Epithelial cell of proximal tubule (primary cell): ENCODE measurements around the gene CCNL2. TPM values are rescaled to one million over a fixed set of nuclear protein-coding genes. Genes with fewer than 3 reads are reported as not detected.

Source experiments
- DNase-seq: peaks from one replicate; pipeline ENCODE4 v3.0.0-alpha.2; 2011; ENCODE audit warnings: low read depth
- H3K4me3 ChIP-seq: 2 replicates; pipeline ENCODE4 v1.5.1; 2011; ENCODE audit warnings: low read depth, mild to moderate bottlenecking, low read length
- CTCF ChIP-seq: conservative IDR thresholded peaks from 2 replicates; pipeline ENCODE4 v1.5.1; 2012; ENCODE audit warnings: low read depth, mild to moderate bottlenecking, low read length
- total RNA-seq: library from RNA; depleted of rRNA; stranded (reverse); fragments of >200 nt; gene quantifications from 2 replicates; pipeline ENCODE4 v1.2.3, GENCODE V29; 2015

CCNL2 gene
- total RNA-seq, 1 donor from 2014 or later, result 96.3 TPM

- H3K4me3 ChIP-seq, result no peak overlapping the region
- TF ChIP-seq CTCF, result no peak
- DNase-seq, result no peak
Measured at GRCh38 chr1:1336931-1337792, 62.0 kb downstream of the CCNL2 start.

- no peak for TF ChIP-seq CTCF
- H3K4me3 ChIP-seq, result no peak overlapping the region
- no peak for DNase-seq
Measured at GRCh38 chr1:1336446-1336845, 62.7 kb downstream of the CCNL2 start.

- no peak for TF ChIP-seq CTCF
- no peak for DNase-seq
- no peak overlapping the region for H3K4me3 ChIP-seq
Measured at GRCh38 chr1:1335792-1336248, 63.3 kb downstream of the CCNL2 start.

Other genes starting within 250 kb of the CCNL2 start
- gene TTLL10, start 225.5 kb downstream of the CCNL2 start, total RNA-seq, result not detected in 2 replicates
- gene TNFRSF18, start 192.7 kb downstream of the CCNL2 start, total RNA-seq, result 0.65 and 3.1 TPM in 2 replicates
- gene TNFRSF4, start 185.2 kb downstream of the CCNL2 start, total RNA-seq, result 0.36 and 0.40 TPM in 2 replicates
- gene SDF4, start 167.3 kb downstream of the CCNL2 start, total RNA-seq, result 149 and 156 TPM in 2 replicates
- 34.1 and 36.6 TPM in 2 replicates for gene B3GALT6, start 167.1 kb downstream of the CCNL2 start, total RNA-seq
- gene C1QTNF12, start 152.6 kb downstream of the CCNL2 start, total RNA-seq, result 1.7 and 5.1 TPM in 2 replicates
- gene UBE2J2, start 125.5 kb downstream of the CCNL2 start, total RNA-seq, result 49.3 and 84.1 TPM in 2 replicates
- 0.14 and 1.5 TPM in 2 replicates for gene SCNN1D, start 118.9 kb downstream of the CCNL2 start, total RNA-seq
- gene ACAP3, start 91.4 kb downstream of the CCNL2 start, total RNA-seq, result 21.8 and 29.1 TPM in 2 replicates
- 46.5 and 92.7 TPM in 2 replicates for gene PUSL1, start 90.7 kb downstream of the CCNL2 start, total RNA-seq
- 58.7 and 118 TPM in 2 replicates for gene INTS11, start 74.7 kb downstream of the CCNL2 start, total RNA-seq
- 40.1 and 42.4 TPM in 2 replicates for gene CPTP, start 74.5 kb downstream of the CCNL2 start, total RNA-seq
- gene TAS1R3, start 68.1 kb downstream of the CCNL2 start, total RNA-seq, result not detected in 2 replicates
- gene DVL1, start 49.9 kb downstream of the CCNL2 start, total RNA-seq, result 78.6 and 113 TPM in 2 replicates
- gene MXRA8, start 40.8 kb downstream of the CCNL2 start, total RNA-seq, result 43.2 and 137 TPM in 2 replicates
- 258 and 347 TPM in 2 replicates for gene AURKAIP1, start 24.1 kb downstream of the CCNL2 start, total RNA-seq
- 150 and 246 TPM in 2 replicates for gene MRPL20, start 8.0 kb upstream of the CCNL2 start, total RNA-seq
- 2.7 and 4.0 TPM in 2 replicates for gene ANKRD65, start 21.9 kb upstream of the CCNL2 start, total RNA-seq
- gene VWA1, start 36.4 kb upstream of the CCNL2 start, total RNA-seq, result 41.6 and 56.3 TPM in 2 replicates
- under 0.01 and 0.36 TPM in 2 replicates for gene ATAD3C, start 50.4 kb upstream of the CCNL2 start, total RNA-seq
- 42.8 and 91.2 TPM in 2 replicates for gene ATAD3B, start 72.4 kb upstream of the CCNL2 start, total RNA-seq
- 52.6 and 110 TPM in 2 replicates for gene ATAD3A, start 112.8 kb upstream of the CCNL2 start, total RNA-seq
- 1.6 and 1.7 TPM in 2 replicates for gene TMEM240, start 141.3 kb upstream of the CCNL2 start, total RNA-seq
- gene SSU72, start 175.5 kb upstream of the CCNL2 start, total RNA-seq, result 136 and 147 TPM in 2 replicates
- gene FNDC10, start 200.8 kb upstream of the CCNL2 start, total RNA-seq, result 2.6 and 6.1 TPM in 2 replicates
- 18.5 and 29.4 TPM in 2 replicates for gene MIB2, start 216.2 kb upstream of the CCNL2 start, total RNA-seq
- 3.5 and 15.0 TPM in 2 replicates for gene MMP23B, start 232.8 kb upstream of the CCNL2 start, total RNA-seq